Omental fat pad (tissue), 4 donors: ENCODE measurements around the gene TEDC1. TPM values are rescaled to one million over a fixed set of nuclear protein-coding genes. Genes with fewer than 3 reads are reported as not detected.

Experiments
- ATAC-seq: fragments of 150-250 bp; one replicate; pipeline ENCODE4 v1.9.1; 2016; ENCODE audit warnings: mild to moderate bottlenecking, moderate library complexity; ENCODE audit not compliant: low FRiP score
- DNase-seq: peaks from one replicate; pipeline ENCODE4 v3.0.0-alpha.2; 2019; ENCODE audit warnings: low spot score
- total RNA-seq, 4 donors: library from RNA; depleted of rRNA; stranded (reverse); fragments of >200 nt; gene quantifications; one replicate each; pipeline ENCODE4 v1.1.0, GENCODE V29; 2016
- TF ChIP-seq, protein P1 (sequence below), 3 donors: fragments of 450-650 bp; IDR thresholded peaks; one replicate each; pipeline ENCODE4 v1.5.1; 2016 to 2017; ENCODE audit warnings: antibody characterized with exemption in 3 of 3, mild to moderate bottlenecking in 3 of 3, moderate library complexity in 2 of 3

TEDC1 gene, protein sequence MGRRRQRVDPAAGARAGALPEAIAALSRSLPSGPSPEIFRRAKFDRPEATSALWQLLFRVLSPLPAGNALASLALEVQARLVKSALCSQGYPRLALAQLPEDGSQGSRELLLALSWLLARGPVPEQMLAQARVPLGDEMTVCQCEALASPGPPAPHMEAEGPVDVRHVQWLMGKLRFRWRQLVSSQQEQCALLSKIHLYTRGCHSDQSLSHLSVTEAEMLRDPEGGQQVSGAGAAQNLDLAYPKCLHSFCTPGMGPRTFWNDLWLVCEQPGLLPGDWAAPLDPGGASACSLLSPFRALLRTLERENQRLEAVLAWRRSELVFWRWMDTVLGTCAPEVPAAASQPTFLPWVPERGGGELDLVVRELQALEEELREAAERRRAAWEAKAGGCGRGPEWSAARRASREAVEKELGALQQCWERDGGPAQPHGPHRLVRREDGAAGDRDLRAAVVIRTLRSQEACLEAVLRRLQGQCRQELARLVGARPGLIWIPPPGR
- total RNA-seq: 10 to 100 TPM in 2 of 4 donors, 1 to 10 TPM in 2; 2.8 to 18.9 (median 7.4) TPM

DNA sequence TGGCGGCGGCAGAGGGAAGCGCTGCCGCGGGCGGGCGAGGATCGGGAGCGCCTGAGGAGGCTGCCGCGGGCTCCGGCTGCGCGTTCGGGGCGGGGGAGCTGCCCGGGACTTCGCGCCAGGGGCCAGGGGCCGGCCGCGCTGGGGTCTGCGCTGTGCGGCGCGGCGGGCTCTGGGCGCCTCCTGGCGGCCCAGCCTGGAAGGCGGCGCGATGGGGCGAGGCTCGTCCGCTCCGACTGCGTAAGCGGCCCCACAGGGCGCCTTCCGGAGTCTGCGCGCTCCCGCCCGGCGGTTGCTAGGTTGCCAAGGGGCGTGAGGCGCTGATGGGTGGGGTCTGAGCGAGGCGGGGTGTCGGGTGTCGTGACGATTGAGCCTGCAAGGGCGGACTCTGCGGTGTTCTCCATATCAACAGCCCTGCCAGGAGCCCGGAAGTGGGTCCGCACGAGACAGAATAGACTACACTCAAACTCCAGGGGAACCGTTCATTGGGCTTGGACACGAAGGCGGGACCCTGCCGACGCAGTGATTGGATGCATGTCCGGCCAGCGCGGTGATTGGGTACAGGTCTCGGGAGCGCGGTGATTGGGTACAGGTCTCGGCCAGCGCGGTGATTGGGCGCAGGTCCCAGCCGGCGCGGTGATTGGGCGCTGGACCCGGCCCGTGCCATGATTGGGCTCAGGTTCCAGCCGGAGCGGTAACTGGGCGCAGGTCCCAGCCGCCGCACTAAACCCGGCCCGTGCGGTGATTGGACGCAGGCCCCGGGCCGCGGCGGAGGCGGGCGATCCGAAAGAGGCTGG lies at the start of gene TEDC1:
TSS of gene TEDC1 (plus strand) at position 675 of the 794 bp plus-strand sequence. CDS start 130 bp downstream, outside the sequence.
- TF ChIP-seq, protein P1, sequence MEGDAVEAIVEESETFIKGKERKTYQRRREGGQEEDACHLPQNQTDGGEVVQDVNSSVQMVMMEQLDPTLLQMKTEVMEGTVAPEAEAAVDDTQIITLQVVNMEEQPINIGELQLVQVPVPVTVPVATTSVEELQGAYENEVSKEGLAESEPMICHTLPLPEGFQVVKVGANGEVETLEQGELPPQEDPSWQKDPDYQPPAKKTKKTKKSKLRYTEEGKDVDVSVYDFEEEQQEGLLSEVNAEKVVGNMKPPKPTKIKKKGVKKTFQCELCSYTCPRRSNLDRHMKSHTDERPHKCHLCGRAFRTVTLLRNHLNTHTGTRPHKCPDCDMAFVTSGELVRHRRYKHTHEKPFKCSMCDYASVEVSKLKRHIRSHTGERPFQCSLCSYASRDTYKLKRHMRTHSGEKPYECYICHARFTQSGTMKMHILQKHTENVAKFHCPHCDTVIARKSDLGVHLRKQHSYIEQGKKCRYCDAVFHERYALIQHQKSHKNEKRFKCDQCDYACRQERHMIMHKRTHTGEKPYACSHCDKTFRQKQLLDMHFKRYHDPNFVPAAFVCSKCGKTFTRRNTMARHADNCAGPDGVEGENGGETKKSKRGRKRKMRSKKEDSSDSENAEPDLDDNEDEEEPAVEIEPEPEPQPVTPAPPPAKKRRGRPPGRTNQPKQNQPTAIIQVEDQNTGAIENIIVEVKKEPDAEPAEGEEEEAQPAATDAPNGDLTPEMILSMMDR (IDR thresholded peaks at IDR 0.05): peak in 2 of 3 donors; percentile 66 to 97
- DNase-seq (peak; percentile 98), ATAC-seq (peak; percentile 83)

DNA sequence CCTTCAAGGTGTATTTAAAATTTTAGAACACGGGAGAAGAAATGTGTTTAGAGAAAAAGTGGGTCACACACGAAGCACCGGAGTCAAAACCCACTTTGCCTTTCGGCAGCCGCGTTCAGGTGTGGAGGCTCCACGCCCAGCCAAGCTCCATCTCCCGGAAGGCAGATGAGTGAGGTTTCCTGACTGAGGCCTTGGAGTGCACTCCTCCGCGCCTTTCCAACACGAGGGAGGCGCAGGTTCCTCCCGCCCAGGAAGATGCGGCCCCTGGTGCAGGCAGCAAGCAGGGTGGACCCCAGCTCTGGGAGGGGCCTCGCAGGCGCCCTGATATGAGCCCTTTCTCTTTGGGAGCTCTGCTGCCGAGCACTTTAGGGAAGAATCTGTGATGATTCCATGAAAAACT lies 48.9 kb upstream of the TEDC1 start:
- ATAC-seq: no peak
- TF ChIP-seq, protein P1 (IDR thresholded peaks at IDR 0.05): no peak
- no peak for DNase-seq

DNA sequence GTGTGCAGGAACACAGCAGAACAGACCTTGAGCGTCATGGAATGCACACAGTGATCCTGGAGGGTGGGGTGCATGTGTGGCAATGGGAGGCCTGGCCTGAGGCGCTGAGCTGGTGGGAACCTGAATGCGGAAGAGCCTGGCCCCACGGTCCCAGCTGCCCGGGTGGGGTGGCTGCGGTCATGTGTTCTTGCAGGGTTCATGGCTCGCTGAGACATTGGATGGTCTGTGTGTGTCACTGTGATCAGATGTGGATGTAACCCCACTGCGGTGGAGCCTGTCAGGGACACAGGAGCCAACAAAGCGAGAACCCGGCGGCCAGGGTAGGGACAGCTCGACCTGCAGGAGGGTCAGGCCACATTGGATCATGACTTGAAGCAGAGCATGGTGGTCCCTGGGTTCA lies 48.2 kb upstream of the TEDC1 start:
- TF ChIP-seq, protein P1 (IDR thresholded peaks at IDR 0.05): no peak
- no peak for ATAC-seq

DNA sequence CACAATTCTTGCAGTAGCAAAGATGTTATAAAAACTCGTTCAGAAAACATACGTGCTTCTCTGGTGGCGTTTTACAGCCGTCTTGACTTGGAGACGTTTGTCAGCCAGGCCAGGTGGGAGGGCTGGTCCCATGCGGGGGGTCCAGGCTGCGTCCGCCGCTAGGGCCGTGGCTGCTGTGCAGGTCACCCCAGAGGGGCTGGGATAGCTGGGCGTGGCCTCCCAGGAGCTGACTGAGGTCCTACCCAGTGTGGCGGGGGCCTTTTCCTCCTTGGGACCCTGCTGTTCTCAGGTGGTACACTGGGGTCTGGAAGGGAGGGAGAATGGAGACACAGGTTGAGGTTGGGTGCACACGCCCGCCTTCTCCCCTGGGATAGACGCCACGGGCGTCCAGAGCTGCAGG lies 46.2 kb upstream of the TEDC1 start:
- DNase-seq (no peak), ATAC-seq (no peak)
- TF ChIP-seq, protein P1 (IDR thresholded peaks at IDR 0.05): no peak

More for the DNA sequence above, 48.2 kb upstream of the TEDC1 start:
- DNase-seq: no peak

DNA sequence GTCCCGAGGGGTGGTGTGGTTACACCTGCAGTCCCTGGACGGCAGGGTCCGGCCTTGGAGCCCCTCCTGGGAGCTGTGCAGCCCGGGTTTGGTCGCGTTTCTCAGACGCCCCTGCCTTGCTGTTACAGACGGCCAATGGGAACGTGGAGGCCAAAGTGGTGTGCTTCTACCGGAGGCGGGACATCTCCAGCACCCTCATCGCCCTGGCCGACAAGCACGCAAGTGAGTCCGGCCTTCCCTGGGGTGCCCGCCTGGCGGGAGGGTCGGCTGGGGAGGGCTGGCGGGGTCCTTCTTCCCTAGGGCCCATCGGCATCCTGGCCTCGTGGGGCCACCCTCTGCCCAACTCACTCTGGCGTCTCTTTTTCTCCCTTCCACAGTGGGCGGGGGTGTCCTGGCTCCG lies 45.8 kb upstream of the TEDC1 start:
- ATAC-seq (no peak), DNase-seq (no peak)
- TF ChIP-seq, protein P1 (IDR thresholded peaks at IDR 0.05): no peak

DNA sequence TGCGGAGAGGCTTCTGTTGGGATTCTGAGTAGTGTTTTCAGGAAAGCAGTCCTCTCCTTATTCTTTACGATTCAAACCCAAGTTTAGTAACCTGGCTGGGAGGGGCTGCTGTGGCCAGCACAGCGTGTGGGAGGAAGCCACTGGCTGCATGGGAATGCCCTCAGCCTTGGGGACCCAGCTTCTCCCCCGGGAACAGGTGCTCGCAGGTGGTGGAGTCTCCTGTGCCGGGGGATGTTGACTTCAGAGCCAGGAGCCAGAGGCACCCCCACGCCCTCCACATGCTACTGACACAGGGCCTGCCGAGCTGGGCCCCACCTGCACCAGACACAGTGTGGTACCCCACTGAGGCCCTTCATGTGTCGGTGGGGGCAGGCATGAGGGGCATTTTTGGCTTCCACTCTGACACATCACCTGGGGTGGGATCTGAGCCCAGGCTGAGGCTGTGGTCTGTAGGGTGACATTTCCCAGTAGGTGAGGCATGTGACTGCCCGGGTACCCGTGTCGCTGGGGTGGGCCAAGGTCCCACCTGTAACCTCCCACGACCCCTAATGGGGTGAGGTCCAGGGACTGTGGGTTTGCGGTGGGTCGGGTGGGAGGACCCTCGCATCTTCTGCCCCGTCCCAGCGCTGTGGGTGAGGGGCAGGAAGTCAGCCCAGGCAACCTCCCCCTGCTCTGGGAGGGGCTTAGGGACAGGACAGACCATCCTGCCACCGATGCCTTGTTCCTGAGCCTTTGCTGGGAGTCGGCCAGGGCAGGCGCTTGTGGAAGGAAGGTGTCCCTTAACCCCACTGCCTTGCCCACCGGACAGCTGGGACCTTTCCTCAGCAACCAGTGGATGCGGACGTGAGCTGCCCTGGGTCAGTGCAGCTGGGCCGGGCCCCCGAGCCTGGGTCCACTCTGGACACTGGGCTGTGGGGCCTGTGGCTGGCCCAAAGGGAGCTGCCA lies 44.9 kb upstream of the TEDC1 start:
- ATAC-seq: no peak
- DNase-seq: no peak
- TF ChIP-seq, protein P1 (IDR thresholded peaks at IDR 0.05): no peak
